DMS79 treated with DMSO at 0.1 percent for 48 hours (cell line): ENCODE data around the gene TBC1D3C.
"Not testable (repeated sequence)": the region's sequence is repeated elsewhere in the genome, so short reads cannot be mapped to it uniquely, and the experiment has no call there.

Source experiments
- DNase-seq: peaks from one replicate; lab custom pipeline; 2025; lab: John Stamatoyannopoulos, UW

TBC1D3C gene

DNA sequence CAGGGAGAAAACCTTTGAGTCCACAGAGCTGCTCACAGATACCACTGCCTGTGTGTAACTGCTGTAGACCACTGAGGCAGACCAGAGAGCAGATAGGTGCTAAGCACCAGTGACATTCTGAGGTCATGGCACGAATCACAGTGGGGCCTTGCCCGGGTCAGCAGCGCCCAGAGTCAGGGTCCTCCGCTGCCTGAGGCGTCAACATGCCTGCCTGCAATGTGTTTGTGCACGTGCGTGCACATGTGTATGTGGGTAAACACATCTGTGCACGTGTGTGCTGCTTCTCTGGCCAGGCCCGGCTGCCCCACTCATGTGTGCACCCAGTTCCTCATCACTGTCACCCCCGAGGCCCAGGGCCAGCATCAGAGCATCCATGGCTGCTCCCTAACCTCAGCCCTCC, at the start of gene TBC1D3C:
Gene TBC1D3C (minus strand): TSS at position 101 of the 400 bp plus-strand sequence. CDS start 1,568 bp downstream, outside the sequence.
- not testable (repeated sequence) for DNase-seq

- DNase-seq = not testable (repeated sequence)
These were observed 30.8 kb upstream of the TBC1D3C start for GRCh38 chr17:38099262-38099661.

- not testable (repeated sequence) for DNase-seq
These were observed 25.7 kb upstream of the TBC1D3C start for GRCh38 chr17:38094059-38094694.

DNA sequence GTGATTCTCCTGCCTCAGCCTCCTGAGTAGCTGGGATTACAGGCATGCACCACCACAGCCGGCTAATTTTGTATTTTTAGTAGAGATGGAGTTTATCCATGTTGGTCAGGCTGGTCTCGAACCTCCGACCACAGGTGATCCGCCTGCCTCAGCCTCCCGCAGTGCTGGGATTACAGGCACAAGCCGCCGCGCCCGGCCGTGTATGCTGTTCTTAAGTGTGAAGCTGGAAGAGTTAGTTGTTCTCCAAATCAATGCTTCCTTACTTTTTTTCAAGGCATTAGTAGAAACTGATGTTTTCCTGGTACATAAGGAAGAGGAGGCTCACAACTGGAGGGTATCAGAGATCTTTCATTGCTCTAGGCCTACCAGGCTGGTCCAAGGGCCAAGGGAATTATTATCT, 19.7 kb upstream of the TBC1D3C start:
- not testable (repeated sequence) for DNase-seq

DNA sequence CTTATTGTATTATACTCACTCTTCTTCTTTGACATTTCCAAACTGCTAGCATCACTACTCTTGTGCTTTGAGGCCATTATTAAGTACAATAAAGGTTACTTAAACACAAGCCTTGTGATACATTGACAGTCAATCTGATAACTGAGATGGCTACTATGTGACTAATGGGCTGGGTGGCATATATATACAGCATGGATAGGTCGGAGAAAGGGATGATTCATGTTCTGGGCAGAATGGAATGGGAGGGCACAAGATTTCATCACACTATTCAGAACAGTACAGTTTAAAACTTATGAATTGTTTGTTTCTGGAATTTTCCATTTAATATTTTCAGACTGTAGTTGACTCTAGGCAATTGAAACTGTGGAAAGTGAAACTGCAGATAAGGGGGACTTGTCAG, 18.9 kb upstream of the TBC1D3C start:
- not testable (repeated sequence) for DNase-seq
